Adipocyte (in vitro differentiated cells): Measurements from ENCODE around the gene OXTR.

Experiments used
- DNase-seq: peaks from one replicate; pipeline ENCODE4 v3.0.0-alpha.2; 2015; ENCODE audit warnings: low read depth
- H3K27me3 ChIP-seq: replicated peaks from 2 replicates; pipeline ENCODE4 v1.7.0; 2013; ENCODE audit warnings: mild to moderate bottlenecking, low read length, moderate library complexity; ENCODE audit not compliant: control insufficient read depth, insufficient read depth
- H3K36me3 ChIP-seq: 2 replicates; pipeline ENCODE4 v1.7.0; 2013; ENCODE audit warnings: low read length, mild to moderate bottlenecking, moderate library complexity; ENCODE audit not compliant: control insufficient read depth, insufficient read depth, severe bottlenecking
- H3K4me1 ChIP-seq: 2 replicates; pipeline ENCODE4 v1.7.0; 2013; ENCODE audit warnings: mild to moderate bottlenecking, low read length, moderate library complexity; ENCODE audit not compliant: control insufficient read depth, insufficient read depth
- H3K4me3 ChIP-seq: 2 replicates; pipeline ENCODE4 v1.7.0; 2013; ENCODE audit warnings: mild to moderate bottlenecking, low read length, moderate library complexity
- H3K9ac ChIP-seq: 2 replicates; pipeline ENCODE4 v1.7.0; 2013; ENCODE audit warnings: mild to moderate bottlenecking, low read length, moderate library complexity
- H3K9me3 ChIP-seq: 2 replicates; pipeline ENCODE4 v1.7.0; 2013; ENCODE audit warnings: mild to moderate bottlenecking, low read length, moderate library complexity; ENCODE audit not compliant: control insufficient read depth

Gene OXTR

GRCh38 chr3:8757551-8758518 lies 11.6 kb downstream of the OXTR start:
- peak overlapping the region; percentile 5 for H3K9ac ChIP-seq
- peaks cover 25% of the 10 kb centered on the region for H3K4me1 ChIP-seq
- no peak overlapping the region for H3K4me3 ChIP-seq
- DNase-seq = no peak
- H3K9me3 ChIP-seq = no peaks in the 10 kb centered on the region
- H3K27me3 ChIP-seq = no peaks in the 10 kb centered on the region
- H3K36me3 ChIP-seq = no peaks in the 10 kb centered on the region

- no peak overlapping the region for H3K9ac ChIP-seq
- H3K4me1 ChIP-seq = peaks cover 25% of the 10 kb centered on the region
- H3K27me3 ChIP-seq = no peaks in the 10 kb centered on the region
- H3K4me3 ChIP-seq = no peak overlapping the region
- no peaks in the 10 kb centered on the region for H3K9me3 ChIP-seq
- no peak for DNase-seq
- peaks cover 5% of the 10 kb centered on the region for H3K36me3 ChIP-seq
Measured at GRCh38 chr3:8756671-8757070, 12.7 kb downstream of the OXTR start.

GRCh38 chr3:8755564-8756237 lies 13.7 kb downstream of the OXTR start:
- peaks cover 25% of the 10 kb centered on the region for H3K4me1 ChIP-seq
- no peak overlapping the region for H3K4me3 ChIP-seq
- no peaks in the 10 kb centered on the region for H3K9me3 ChIP-seq
- no peaks in the 10 kb centered on the region for H3K27me3 ChIP-seq
- H3K36me3 ChIP-seq = peaks cover 8% of the 10 kb centered on the region
- no peak for DNase-seq
- no peak overlapping the region for H3K9ac ChIP-seq

GRCh38 chr3:8755097-8755496 lies 14.3 kb downstream of the OXTR start:
- H3K36me3 ChIP-seq = peaks cover 8% of the 10 kb centered on the region
- H3K4me1 ChIP-seq = peaks cover 25% of the 10 kb centered on the region
- no peaks in the 10 kb centered on the region for H3K27me3 ChIP-seq
- DNase-seq = no peak
- H3K9ac ChIP-seq = no peak overlapping the region
- no peak overlapping the region for H3K4me3 ChIP-seq
- no peaks in the 10 kb centered on the region for H3K9me3 ChIP-seq

GRCh38 chr3:8752832-8753231 lies 16.6 kb downstream of the OXTR start:
- peaks cover 6% of the 10 kb centered on the region for H3K4me1 ChIP-seq
- no peak for DNase-seq
- no peaks in the 10 kb centered on the region for H3K27me3 ChIP-seq
- peaks cover 8% of the 10 kb centered on the region for H3K36me3 ChIP-seq
- H3K9ac ChIP-seq = no peak overlapping the region
- no peaks in the 10 kb centered on the region for H3K9me3 ChIP-seq
- no peak overlapping the region for H3K4me3 ChIP-seq

- Histone ChIP-seq H3K27me3 (no peaks in the 10 kb centered on the region), H3K4me3 (no peak overlapping the region), H3K4me1 (no peaks in the 10 kb centered on the region), H3K36me3 (peaks cover 8% of the 10 kb centered on the region), H3K9ac (no peak overlapping the region), H3K9me3 (no peaks in the 10 kb centered on the region)
- DNase-seq = no peak
Measured at GRCh38 chr3:8749316-8749715, 20.1 kb downstream of the OXTR start.

- H3K9ac ChIP-seq = no peak overlapping the region
- peaks cover 6% of the 10 kb centered on the region for H3K4me1 ChIP-seq
- H3K36me3 ChIP-seq = peaks cover 5% of the 10 kb centered on the region
- H3K4me3 ChIP-seq = no peak overlapping the region
- no peaks in the 10 kb centered on the region for H3K9me3 ChIP-seq
- DNase-seq = no peak
- no peaks in the 10 kb centered on the region for H3K27me3 ChIP-seq
Measured at GRCh38 chr3:8746780-8747345, 22.6 kb downstream of the OXTR start.

- no peaks in the 10 kb centered on the region for H3K9me3 ChIP-seq
- H3K27me3 ChIP-seq = no peaks in the 10 kb centered on the region
- H3K4me3 ChIP-seq = no peak overlapping the region
- H3K9ac ChIP-seq = no peak overlapping the region
- no peak for DNase-seq
- peaks cover 16% of the 10 kb centered on the region for H3K4me1 ChIP-seq
- H3K36me3 ChIP-seq = no peaks in the 10 kb centered on the region
Measured at GRCh38 chr3:8745619-8746370, 23.6 kb downstream of the OXTR start.

- Histone ChIP-seq H3K27me3 (no peaks in the 10 kb centered on the region), H3K9ac (no peak overlapping the region), H3K4me1 (peaks cover 23% of the 10 kb centered on the region), H3K36me3 (no peaks in the 10 kb centered on the region), H3K4me3 (no peak overlapping the region), H3K9me3 (no peaks in the 10 kb centered on the region)
- no peak for DNase-seq
Measured at GRCh38 chr3:8743911-8744310, 25.5 kb downstream of the OXTR start.

GRCh38 chr3:8743021-8743601 lies 26.3 kb downstream of the OXTR start:
- no peaks in the 10 kb centered on the region for H3K9me3 ChIP-seq
- H3K4me1 ChIP-seq = peaks cover 23% of the 10 kb centered on the region
- H3K9ac ChIP-seq = no peak overlapping the region
- no peaks in the 10 kb centered on the region for H3K36me3 ChIP-seq
- no peaks in the 10 kb centered on the region for H3K27me3 ChIP-seq
- DNase-seq = peak; percentile 66
- H3K4me3 ChIP-seq = no peak overlapping the region
